TTC549 (cell line): ENCODE measurements around the gene EAF1.
"Not testable (repeated sequence)": the region's sequence is repeated elsewhere in the genome, so short reads cannot be mapped to it uniquely, and the experiment has no call there.

Source experiments
- FAIRE-seq: peaks from 2 replicates; lab custom pipeline; 2012; peaks lifted over from hg19 to GRCh38; lab: Jason Lieb, UNC

The EAF1 gene

DNA sequence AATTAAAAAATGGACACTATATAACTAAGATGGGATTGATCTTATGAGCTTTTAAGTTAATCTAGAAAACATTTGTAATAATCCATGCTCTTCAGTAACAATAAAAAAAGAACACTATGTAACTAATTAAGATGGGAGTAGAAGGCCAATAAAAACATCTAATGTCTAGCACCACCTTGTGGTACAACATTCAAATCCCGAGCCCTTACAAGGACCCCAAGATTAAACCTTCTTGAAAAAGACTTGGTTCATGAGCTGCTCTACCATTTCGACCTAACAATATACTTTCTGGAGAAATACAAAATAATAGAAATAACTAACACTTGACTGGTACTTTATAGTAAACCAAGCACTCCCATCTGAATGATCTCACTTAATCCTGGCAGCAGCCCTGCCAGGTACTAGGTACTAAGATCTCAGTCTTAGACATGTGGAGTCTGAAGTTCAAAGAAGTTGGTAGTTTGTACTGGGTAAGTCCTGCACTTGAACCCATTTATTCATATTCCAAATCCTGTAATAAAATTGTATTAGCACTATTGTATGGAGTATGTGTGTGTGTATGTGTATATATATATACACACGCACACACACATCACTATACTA lies 21.8 kb upstream of the EAF1 start:
- FAIRE-seq = peak; percentile 62

DNA sequence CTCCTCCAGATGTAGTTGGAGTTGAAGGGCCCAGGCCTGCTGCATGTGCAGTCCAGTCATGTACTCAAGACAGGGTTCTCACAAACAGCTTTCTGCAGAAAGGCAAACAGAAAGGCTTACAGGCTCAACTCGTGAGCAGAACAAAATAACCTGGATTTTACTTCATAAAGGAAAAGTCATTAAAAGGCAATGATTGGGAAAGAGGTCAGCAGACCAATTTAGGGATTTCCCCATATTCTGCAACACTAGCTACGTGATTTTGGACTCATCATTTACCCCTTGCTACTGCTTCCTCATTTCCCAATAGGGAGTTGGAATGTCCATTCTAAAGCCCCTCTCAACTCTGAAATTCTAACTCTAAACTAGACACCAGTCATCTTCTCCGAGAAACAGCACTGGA lies 18.2 kb upstream of the EAF1 start:
- FAIRE-seq = no peak

DNA sequence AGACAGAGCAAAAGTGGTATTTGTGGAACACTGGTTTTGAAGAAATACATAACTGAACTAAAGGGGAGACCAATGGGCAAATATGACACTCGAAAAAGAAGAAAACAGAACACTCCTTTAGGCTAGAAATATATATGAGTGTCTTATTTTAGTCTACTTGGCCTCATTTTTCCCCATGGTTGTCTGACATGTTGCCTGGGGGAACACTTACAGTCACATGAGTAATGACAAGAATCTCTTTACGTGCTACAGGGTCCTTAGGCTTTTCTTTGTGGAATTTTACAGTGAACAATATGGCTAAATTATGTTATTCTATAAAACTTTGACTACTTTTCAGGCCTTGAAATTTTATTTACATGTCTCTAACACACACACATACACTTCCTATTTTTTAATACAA lies 17.6 kb upstream of the EAF1 start:
- no peak for FAIRE-seq

DNA sequence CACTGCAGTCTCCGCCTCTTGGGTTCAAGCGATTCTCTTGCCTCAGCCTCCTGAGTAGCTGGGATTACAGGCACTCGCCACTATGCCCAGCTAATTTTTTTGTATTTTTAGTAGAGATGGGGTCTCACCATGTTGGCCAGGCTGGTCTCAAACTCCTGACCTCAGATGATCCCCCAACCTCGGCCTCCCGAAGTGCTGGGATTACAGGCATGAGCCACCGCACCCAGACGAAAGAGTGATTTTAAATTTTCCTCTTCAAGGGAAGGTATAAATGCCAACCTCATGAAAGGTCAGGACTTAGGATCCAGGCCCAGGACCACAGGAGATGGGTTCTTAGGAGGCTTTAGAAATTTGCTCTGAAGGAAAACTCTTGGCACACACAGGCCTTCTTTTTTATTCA lies 16.4 kb upstream of the EAF1 start:
- not testable (repeated sequence) for FAIRE-seq

DNA sequence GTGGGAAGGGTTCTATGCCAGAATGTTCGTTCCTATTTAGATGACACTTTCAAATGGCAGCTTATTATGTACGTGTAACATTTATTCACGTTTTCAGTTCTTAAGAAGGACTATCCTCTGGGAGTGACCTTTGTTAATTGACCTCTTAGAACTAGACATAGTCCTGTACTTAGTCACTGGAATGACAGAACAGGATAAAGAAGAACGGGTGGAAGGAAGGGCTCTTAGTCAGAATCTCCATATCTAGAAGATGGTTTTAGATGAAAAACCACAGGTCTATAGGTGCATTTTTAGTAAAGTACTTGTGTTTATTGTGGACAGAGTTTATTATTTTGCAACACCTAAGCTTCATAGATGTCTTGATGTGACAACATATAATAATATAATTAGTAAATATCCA lies 6.5 kb upstream of the EAF1 start:
- no peak for FAIRE-seq

DNA sequence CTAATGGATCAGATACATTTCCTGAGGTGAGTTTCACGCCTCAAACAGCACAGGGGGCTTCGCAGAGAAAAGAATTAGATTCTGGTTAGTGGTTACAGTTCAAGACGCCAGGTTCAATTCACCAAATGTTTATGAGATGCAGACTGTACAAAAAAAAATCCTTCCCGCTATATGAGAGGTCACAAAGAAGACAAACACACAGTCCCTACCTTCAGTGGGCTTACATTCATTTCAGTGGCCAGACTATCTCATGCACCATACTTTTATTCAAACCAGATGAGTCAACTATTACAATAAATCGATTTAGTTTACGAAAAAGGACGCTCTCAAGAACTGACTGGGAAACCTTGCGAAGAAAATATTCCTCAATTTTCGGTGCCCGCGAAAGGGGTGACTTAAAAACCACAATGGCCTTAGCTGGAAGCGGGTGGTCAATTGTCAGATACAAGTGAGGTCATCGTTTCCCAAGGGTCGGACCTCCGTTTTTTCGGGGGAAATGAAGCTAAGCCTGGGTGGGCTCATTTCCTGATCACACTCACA lies 749 bp upstream of the EAF1 start:
- no peak for FAIRE-seq

DNA sequence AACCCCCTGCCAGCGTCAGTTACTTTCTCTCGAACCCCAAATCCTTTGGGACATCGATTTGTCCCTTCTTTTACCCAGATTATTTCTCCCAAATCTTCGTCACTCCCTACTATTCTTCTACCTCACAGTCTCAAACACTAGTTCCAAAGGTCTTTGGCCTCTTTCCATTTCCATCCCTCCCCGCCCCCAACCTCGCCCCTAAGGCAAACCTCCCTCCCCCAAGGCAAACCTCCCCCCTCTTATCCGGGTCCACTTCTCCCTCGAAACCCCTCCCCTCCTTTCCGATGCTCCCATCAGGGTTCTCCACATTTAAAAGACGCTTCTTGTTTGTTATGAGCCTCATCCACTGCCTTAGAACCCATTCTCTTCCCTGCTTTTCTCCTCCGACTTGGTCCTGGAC lies 583 bp downstream of the EAF1 start:
- FAIRE-seq = no peak

DNA sequence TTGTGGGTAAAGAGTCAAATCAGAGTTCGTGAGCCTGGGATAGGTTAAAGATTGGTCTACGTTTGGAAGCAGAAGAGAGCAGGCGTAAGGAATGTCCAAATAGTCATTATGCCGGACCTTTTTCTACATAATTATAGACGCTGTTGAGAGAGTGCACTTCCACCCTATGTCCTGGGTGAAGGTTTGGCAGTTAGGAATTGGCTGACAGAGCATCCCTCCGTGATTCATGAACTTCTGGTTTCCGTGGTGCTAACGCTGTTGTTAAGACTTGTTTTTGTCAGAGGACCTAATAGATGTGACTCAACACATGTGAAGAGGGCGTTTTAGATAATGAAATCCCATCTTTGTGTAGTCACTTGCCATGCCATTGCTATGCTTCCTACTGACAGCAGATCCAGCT lies 1.1 kb downstream of the EAF1 start:
- FAIRE-seq = no peak

DNA sequence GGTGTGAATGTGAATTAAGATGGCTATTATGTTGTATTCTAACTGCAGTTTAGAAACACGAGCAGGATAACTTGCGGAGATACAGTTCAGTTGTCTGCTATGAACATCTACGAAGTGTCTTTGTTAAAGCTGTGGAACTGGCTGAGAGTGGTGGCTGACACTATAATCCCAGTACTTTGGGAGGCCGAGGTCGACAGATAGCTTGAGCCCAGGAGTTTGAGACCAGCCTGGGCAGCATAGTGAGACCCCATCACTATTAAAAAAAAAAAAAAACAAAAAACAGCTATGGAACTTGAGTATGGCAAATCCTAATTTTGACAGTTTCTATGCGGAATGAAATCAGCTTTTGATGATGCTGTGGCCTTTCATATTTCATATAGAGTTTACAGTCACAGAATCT lies 1.7 kb downstream of the EAF1 start:
- no peak for FAIRE-seq

DNA sequence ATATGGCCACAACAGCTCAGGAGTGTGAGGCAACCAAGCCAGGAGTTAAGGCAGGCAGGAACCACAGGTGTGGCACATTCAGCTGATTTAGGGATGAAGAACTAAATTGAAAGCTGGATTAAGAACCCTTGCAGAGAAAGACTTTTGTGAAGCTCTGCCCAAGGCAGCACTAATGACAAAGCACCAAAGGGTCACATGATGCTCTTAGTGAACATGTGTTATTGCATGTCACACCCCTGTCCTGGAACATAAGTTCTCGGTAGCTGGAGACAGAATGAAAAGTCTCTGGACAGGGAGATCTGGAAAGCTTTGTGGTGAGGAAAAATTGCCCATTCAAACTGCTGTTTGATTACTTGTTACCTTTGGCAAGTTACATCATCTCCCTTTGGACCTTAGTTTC lies 3.2 kb downstream of the EAF1 start:
- FAIRE-seq = no peak

DNA sequence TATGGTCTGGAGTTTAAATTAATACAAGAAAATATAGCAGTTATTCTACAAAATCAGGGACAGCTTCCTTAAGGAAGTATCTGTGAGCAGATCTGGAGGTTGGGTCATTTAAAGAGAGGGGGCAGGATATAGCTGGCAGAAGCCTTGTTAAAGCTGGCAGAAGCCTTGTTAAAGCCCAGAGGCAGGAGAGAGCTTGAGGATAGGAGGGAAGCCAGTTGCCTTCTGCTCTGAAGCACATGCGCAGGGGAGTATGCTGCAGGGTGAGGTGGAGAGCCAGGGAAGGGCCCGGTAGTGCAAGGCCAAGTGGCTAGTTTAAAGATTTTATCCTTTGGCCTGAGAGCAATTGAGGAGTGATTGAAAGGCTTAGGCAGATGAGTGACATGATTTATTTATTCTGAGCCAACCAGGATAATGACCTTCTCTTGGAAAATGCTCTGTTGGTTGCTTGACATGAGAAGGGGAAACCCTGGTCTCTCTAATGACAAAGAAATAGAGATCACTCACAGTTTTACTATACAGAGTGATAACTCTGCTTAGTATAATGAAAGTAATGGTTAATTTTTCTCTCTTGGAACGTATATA lies 3.9 kb downstream of the EAF1 start:
- FAIRE-seq = no peak

DNA sequence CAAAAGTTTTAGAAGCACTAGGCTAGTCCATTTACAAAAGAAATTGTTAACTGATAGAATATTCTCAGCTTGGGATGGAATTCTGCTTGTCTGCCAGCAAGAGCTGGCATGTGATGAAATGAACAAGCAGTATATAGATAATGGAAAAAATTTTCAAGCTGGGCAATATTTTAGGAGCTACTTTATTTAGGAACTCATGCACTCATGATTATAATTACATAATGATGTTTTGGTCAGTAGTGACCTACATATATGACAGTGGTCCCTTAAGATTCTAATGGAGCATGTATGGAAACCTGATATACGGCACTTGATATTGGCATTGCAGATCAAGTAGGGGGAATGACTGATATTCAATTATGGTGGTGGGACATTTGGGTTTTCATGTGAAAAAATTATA lies 6.1 kb downstream of the EAF1 start:
- FAIRE-seq = no peak

DNA sequence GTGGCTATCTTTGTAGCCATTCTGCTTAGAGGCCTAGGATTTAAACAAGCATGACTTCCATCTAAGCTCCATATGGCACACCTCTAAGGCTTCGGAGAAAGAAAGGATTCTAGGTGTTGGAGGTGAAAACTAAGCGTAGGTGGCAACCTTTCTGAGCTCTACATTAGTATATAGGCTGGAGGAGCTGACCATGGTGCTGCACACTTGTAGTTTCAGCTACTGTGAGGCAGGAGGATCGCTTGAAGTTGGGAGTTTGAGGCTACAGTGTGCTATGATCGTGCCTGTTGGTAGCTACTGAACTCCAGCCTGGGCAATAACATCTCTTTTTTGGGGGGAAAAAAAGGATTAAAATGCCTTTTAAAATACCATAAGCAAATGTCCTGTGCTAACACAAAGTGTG lies 7.4 kb downstream of the EAF1 start:
- FAIRE-seq = no peak

DNA sequence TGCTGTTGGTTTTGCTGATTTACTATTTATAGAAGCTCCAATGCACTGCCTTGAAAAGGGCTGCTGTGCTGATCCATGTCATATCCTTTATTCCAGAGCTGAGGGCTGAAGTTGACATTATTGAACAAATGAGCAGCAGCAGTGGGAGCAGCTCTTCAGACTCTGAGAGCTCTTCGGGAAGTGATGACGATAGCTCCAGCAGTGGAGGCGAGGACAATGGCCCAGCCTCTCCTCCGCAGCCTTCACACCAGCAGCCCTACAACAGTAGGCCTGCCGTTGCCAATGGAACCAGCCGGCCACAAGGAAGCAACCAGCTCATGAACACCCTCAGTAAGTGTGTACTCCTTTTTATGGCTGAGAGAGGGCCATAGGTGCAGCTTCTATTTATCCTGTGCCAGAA lies 8.8 kb downstream of the EAF1 start:
- no peak for FAIRE-seq

DNA sequence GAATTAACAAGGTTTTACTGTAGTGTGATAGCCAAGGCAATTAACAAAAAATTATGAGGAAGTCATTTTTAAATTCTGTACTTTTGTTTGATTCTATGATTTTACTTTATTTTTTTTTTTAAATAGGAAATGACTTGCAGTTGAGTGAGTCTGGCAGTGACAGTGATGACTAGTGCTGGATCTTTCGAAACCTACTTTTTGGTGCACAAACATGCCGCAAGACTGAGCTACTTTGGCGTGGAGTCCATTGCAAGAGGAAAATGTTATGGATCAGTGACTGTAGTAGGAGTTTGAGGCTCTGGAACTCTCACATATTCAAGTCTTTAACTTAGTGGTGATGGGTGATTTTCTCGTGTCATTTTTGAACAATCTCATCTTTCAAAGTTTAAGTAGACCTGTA lies 11.6 kb downstream of the EAF1 start:
- no peak for FAIRE-seq

DNA sequence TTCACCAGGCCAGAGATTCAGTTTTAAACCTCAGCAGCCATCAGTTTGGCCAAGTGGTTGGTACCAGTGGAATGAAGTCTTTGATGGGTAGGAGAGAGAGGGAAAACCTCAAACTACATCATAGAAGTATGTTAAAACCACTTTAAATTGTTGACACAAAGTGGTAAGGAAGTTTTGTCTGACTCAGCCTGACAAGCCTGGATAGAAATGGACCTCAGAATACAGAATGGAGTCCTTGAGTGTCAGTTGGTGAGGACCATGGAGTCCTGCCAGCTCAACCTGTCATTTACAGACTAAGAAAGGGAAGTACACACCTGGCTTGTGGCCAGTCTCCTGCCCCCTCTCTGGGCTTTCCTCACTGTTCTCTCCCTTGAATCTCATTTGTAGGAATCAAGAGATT lies 12.1 kb downstream of the EAF1 start:
- no peak for FAIRE-seq

DNA sequence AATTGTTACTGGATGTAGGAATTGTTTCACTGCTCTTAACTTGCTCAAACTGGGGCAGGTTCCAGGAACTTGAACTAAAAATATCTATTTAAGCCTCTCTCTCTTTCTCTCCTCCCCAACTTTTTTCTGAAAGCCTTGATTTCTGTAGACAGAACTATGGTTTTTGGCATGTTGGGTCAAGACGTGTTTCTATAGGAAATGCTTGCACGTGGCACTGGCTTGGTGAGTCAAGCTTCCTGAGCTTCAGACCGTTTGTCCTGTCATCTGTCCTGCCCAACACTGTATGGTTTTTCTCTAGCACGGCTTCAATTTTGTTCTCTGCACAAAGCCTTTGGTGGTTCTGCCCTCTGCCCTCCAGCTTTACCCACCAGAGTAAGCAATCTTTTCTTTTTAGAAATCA lies 13.5 kb downstream of the EAF1 start:
- FAIRE-seq = no peak

DNA sequence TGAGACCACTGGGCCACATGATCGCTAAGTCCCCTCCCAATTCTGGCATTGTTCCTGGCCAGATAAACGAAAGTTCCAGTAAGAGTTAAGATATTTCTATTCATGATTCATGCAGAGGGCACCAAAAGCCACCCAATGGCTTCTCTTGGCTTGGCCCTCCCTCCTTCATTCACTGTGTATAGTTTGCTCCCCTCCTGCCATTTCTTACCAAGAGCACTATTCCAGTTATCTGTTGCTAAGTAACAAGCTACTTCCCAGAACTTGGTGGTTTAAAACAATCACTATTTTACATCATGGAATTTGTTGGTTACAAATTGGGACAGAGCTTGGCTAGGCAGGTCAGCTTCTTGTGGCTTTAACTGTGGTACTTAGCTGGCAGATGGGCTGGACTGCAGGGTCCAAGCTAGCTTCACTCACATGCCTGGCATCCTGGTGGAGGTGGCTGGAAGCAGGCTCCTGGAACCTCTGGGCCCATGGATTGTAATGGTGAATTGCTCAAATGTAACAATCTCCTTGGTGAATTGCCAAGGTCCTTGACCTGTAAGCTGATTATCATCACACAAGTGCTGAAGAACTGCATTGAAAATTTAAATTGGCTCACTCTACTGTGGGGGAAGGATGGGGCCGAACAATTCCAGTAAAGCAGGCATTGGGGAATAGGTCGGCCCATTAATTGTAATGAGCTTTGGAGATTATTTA lies 16.6 kb downstream of the EAF1 start:
- FAIRE-seq = no peak

DNA sequence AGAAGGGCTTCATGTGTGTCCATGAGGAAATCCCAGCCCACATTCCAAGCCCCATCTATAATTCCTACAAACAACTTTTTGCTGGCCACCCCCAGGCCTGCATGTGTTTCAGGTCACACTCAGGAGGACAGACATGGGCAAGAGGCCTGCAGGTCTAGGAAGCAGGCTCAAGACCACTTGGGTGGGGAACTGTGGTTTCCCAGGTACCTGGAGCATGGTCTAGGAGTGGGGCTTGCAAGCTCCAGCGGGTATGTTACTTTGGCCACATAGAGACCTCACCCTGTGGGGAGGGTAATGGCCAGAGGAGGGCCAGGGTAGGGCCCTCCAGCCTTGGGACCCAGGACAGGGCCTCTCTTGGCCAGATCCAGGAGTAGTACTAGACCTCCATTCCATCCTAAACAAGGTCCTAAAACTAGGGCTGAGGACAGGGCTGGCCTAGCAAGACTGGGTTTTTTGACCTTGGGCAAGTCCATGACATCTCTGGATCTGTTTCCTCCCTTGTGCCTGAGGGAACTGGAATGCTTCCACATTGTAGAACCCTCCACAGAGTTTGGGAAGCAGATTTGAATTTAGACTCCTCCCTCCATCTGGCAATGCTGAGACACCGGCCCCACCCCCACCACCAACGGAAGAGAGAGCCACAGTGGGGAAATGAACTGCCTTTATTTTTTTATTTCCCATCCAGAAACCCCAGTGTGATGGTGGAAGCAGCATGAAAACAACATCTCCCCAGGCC lies 22.3 kb downstream of the EAF1 start:
- FAIRE-seq = no peak

DNA sequence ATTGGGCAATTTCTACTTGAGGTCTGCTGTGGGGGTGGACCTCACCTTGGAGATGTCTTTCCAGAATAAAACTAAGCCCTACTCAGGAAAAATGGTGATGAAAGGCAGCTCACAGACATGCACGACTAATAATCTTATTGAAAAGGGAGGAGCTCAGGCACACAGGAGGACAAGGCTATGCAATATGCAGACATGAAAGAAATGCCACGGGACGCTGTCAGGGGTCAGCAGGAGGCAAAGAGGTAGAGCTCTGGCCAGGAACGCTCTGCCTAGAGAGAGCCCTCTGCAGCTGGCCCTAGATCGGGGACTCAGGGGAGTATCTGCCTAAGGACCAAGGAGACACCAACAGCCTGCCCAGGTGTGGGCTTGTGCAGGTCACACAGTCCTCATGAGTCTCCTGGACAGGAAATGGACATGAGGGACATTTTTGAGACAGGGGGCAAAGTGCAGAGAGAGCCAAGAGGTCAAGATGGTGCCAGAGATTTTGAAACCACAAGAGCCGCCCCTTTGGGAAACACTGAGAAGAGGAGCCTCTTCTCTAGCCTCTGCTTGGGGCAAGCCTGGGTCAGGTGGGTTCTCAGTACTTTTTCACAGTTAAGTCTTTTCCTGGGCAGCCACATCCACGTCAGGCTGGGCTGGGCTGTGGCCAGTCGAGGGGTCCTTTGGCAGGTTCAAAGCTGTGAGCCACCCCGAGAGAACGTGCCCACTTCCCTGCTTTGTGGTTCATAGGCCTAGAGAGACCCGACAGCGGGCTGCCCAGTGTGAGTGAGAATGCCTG lies 23.2 kb downstream of the EAF1 start:
- no peak for FAIRE-seq

DNA sequence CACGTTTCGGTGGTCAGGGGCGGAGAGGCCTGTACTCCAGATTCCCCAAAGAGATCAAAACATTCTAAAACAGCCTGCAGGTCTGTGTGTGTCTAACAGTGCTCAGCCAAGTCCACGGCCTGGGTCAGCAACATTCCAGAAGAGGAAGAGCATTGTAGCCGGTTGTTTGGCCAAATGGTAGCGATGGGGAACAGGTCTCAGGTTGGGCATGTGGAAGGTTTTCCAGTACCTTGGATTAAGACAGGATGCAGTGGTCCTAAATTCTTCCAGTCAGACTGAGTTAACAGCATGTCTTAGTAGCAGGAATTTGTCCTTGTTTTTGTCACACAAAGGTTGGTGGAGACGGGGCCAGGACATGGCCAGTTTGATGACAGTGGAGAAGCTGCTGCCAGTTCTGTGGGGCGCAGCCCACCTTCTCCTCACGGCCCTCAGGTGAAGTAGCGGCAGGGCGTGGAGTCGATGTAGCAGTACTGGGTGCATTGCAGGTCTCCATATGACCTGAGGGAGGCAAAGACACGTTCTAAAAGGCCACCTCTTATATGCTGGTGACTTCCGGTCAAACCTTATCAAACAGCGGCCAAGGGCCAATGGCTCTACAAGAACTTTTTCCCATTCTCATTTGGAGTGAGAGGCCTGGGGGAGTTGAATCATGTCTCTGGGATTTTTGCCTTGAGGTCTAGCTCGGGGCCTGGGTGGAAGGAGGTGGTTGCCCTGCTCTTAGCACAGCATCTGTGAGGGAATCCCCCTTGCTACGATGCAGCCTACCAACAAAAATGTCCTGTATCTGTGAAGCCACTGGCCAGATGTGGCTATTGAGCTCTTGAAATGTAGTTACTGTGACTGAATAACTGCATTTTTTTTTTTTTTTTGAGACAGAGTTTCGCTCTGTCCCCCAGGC lies 24.1 kb downstream of the EAF1 start:
- no peak for FAIRE-seq
